DOHH2 (cell line): ENCODE measurements around the gene C11orf52.

Experiments used
- EZH2phosphoT487 ChIP-seq: fragments of 200-600 bp; sonication (generic); IDR thresholded peaks from 2 replicates; pipeline ENCODE4 v1.6.1; 2017; ENCODE audit warnings: borderline replicate concordance, mild to moderate bottlenecking, antibody characterized with exemption, low read length, moderate library complexity, mixed read lengths
- TF ChIP-seq, protein P1 (sequence below): fragments of 200-600 bp; sonication (generic); IDR thresholded peaks from one replicate; pipeline ENCODE4 v1.5.1; 2014; ENCODE audit warnings: antibody characterized with exemption, mild to moderate bottlenecking, low read depth, low read length; ENCODE audit not compliant: poor library complexity, severe bottlenecking

DNA sequence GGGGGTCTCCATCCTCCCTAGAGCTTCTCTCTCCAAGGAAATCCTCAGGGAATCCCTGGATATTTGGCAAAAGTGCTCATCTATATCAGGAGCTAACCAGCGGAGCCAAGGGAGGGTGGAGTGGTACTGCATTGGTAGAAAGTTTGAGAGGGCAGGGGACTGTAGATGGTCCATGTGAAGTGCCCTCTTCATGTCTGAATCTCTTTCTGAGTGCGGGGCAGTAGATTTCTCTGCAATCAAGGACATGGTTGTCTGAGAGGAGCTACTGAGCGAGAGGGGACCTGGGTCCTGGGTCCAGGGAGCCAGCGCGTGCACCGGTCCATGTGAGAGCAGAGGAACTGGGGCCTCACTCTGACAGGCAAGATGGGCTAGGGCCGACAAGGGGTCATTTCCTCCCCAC lies 19.1 kb downstream of the C11orf52 start:
- TF ChIP-seq, protein P1, sequence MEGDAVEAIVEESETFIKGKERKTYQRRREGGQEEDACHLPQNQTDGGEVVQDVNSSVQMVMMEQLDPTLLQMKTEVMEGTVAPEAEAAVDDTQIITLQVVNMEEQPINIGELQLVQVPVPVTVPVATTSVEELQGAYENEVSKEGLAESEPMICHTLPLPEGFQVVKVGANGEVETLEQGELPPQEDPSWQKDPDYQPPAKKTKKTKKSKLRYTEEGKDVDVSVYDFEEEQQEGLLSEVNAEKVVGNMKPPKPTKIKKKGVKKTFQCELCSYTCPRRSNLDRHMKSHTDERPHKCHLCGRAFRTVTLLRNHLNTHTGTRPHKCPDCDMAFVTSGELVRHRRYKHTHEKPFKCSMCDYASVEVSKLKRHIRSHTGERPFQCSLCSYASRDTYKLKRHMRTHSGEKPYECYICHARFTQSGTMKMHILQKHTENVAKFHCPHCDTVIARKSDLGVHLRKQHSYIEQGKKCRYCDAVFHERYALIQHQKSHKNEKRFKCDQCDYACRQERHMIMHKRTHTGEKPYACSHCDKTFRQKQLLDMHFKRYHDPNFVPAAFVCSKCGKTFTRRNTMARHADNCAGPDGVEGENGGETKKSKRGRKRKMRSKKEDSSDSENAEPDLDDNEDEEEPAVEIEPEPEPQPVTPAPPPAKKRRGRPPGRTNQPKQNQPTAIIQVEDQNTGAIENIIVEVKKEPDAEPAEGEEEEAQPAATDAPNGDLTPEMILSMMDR = no peak
- no peak for TF ChIP-seq EZH2phosphoT487
